CD4-positive, alpha-beta T cell treated with Interleukin-4 for 4 hours (primary cell): ENCODE results near the gene LGALSL.
"Not testable (repeated sequence)": the region's sequence is repeated elsewhere in the genome, so short reads cannot be mapped to it uniquely, and the experiment has no call there.

Experiments used
- DNase-seq: peaks from one replicate; pipeline ENCODE4 v3.0.0-alpha.2; 2020

Gene LGALSL

DNA sequence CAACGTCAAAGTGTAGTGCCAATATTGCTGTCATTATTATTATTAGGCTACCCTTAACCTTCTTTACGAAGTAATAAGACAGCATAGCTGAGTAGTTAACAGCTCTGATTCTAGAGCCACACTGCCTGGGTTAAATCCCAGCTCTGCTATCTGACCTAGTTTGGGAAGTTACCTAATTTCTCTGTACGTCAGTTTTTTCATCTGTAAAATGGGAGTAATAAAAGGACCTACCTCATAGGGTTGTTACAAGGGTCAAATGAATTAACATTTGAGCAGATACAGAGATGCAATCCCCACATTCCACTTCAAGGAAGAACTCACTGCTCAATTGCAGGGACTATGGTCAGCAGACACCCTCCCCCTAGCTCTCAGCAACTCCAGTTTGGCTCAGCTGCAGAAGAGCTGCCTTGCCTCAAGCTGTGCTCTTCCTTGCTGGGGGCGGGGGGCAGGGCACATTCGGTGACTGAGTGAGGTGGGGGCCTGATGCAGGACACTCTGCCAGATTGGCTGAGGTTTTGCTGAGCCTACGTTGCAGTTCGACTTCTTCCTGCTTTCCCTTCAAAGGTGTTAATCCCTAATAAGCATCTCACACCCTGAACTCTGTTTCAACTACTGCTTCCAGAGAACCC is 11.0 kb upstream of the LGALSL start:
- DNase-seq = no peak

DNA sequence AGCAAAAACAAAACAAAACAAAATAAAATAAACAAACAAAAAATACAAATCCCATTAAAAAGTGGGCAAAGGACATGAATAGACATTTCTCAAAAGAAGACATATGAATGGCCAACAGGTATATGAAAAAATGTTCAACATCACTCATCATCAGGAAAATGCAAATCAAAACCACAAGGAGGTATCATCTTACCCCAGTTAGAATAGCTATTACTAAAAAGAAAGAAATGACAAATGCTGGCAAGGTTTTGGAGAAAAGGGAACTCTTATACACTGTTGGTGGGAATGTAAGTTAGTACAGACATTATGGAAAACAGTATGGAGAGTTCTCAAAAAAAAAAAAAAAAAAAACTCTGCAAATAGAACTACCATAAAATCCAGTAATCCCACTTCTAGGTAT is 8.0 kb upstream of the LGALSL start:
- not testable (repeated sequence) for DNase-seq

- DNase-seq = no peak
Observed at GRCh38 chr2:64447317-64448040, 6.5 kb upstream of the LGALSL start.

GRCh38 chr2:64448041-64448426 is 5.9 kb upstream of the LGALSL start:
- DNase-seq = no peak

DNA sequence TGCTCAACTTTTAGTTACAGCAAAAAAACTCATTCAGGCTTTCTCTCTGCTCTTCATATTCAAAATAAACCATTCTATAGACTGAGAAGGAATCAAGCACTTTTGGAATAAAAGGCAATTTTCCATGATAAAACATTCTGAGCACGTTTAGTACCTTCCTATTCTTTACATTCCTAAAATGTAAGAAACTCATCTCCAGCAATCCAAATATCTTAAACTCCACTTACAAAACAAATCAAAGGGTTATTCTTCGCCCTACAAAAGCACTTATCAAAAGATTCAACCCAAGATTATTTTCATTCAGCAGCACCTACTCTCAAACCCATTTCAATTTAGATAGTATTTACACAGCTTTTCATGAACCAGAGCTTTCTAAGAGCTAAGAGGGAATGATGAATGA is 2.9 kb upstream of the LGALSL start:
- no peak for DNase-seq

DNA sequence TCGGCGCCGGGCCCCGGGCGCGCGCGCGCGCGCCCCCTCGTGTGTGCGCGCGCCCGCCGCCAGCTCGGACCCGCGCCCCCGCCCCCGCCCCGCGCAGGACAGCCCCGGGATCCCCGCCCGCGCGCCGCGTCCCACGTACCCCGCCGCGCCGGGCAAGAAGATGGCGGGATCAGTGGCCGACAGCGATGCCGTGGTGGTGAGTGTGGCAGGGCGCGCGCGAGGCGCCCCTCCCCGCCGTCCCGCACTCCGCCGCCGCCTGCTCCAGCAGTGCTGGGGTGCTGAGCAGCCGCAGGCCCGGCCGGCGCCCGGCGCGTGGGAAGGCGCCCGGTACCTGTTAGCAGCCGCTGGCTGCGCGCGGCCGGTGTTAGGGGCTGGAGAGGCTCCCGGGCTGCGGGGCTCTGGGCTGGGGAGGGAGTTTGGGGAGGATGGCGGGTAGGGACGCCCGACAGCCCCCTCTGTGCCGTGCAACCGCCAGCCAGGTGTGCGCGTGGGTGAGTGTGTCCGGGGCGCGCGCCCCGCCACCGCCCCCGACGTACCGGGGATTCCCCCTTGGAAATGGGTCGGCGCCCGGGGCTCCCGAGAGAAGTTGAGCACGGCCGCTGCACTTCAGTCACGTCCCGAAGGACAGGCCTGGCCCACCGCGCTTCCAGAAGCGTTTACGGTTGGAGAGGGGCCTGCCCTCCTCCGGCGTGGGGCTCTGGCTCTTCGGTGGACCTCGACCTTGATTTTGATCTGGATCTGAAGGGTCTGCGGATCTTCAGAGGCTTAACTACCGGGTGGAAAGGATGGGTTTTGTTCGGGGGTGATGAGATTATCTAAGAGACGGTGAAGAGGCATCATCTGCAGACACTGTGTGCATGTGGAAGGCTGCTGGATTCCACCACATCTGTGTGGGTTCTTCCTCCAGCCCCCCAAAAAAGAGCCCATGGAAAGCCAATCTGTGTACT is 697 bp downstream of the LGALSL start:
- DNase-seq = peak; percentile 24

- DNase-seq = no peak
Observed at GRCh38 chr2:64455545-64455944, 1.6 kb downstream of the LGALSL start.

DNA sequence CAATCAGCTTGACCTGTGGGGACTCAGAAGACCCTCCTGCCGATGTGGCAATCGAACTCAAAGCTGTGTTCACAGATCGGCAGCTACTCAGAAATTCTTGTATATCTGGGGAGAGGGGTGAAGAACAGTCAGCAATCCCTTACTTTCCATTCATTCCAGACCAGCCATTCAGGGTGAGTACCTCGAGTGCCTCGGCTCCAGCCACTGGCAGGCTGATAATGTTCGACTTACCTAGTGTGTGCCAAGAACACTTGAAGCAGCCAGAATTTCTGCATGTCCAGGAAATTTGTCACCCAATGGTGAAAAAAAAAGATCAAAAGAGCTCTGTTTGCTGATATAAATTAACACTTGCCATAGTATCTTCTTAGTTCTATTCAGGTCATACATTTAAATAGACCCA is 2.3 kb downstream of the LGALSL start:
- DNase-seq = no peak

GRCh38 chr2:64457524-64457923 is 3.6 kb downstream of the LGALSL start:
- no peak for DNase-seq

GRCh38 chr2:64459575-64459974 is 5.6 kb downstream of the LGALSL start:
- no peak for DNase-seq

DNA sequence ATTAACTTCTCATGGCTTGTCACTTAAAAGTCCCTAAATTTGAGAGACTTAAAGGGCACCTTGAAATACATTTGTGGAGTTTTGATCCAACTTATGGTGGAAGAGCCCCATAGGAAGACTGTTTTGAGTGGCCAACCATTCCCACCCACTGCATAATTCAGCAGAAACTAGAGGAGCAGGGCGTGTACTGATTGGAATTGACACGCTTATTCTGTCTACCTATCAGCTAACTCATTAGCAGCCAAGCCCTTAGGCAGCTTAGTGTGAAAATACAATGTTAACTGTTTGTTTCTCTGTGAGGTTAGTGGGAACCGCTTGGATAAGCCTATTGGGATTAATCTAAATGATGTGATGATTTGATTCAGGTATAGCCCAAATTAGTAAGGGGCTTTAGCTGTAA is 6.4 kb downstream of the LGALSL start:
- DNase-seq = no peak

DNA sequence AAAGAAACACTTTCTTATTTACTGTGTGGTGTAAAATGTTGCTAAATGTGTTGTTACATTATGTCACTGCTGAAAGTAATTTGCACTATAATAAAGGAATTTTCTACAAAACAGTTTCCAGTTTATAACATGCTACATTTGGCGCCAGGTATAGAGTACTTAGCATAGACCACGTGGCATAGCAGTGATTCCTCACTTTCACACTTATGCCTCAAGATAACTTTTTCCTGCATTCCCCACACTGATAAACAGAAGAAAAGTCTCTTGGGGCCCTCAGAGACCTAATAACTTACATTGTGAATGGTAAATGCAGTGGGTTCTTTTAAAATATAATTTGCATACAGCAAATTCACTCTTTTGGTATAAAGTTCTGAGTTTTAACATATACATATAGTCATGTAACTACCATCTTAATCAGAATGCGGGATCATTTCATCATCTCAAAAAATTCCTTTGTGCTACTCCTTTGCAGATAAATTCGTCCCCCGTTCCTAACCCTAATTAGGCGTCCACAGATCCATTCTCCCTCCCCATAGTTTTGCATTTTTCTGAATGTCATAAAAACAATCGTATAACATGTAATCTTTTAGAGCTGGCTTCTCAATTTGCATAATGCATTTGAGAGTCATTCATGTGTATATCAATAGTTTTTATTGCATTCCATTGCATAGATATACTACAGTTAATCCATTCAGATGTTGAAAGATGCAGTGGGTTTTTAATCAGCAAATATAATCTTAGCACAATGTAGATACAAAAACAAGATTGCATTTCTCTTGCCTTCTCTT is 7.5 kb downstream of the LGALSL start:
- DNase-seq = no peak

DNA sequence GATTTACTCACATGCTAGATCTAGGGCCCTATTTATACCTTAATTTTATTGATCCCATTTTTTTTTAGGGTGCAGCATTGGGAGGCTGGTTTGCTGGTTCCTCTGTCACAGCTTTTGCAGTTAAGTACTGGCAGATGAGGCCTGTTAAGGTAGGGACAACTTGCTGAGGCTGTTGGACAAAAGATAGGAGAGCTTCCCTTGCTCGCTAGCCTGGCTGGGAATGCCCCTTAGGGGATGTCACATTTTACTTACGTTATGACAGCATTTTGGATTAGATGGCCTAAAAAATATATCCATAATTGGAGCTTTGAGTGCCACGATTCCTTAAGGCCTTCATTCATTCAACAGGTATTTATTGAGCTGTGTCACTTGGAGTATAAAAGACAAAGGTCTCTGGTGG is 8.2 kb downstream of the LGALSL start:
- no peak for DNase-seq

- no peak for DNase-seq
Observed at GRCh38 chr2:64462940-64463700, 9.2 kb downstream of the LGALSL start.

- no peak for DNase-seq
Observed at GRCh38 chr2:64463781-64464180, 9.8 kb downstream of the LGALSL start.

DNA sequence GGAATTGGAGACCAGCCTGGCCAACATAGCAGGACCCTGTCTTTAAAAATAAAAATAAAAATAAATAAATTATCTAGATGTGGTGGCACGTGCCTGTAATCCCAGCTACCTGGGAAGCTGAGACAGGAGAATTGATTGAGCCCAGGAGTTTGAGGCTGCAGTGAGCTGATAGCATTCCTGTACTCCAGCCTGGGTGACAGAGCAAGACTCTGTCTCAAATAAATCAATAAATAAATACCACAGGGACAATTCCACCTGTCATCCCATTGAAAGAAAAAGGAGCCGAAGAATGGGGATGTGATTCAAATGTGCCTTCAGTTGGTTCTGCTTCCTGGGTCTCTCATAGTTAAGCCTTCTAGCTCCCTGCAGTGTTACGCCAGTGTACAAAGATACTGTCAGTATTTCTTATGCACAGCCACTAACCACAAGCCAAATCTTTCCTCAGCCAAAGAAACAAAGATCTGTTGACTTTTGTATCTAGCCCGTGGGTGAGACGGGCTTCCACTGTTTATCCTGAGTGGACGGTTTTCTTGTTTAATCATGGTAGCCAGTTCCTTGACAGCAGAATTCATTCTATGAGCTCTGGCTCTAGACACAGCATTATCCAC is 12.6 kb downstream of the LGALSL start:
- no peak for DNase-seq

GRCh38 chr2:64467096-64467843 is 13.3 kb downstream of the LGALSL start:
- DNase-seq = no peak

DNA sequence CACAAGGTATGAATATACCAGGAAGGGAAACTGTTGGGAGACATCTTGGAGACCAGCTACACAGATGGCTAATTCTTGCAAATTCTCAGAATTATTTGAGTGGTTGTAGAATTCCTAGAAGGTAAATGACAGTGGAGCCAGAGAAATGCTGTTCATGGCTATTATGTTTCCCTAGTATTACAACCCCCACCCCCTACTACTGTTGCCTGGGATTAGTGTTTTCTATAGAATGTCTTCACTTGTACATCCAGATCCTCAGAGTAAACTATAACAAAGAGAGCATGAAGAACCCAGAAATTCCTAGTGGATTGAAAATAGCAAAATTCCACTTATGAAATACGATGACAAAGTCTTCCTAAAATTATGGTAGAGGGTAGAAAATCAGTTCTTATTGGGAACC is 15.3 kb downstream of the LGALSL start:
- no peak for DNase-seq

GRCh38 chr2:64470071-64470470 is 16.1 kb downstream of the LGALSL start:
- no peak for DNase-seq

DNA sequence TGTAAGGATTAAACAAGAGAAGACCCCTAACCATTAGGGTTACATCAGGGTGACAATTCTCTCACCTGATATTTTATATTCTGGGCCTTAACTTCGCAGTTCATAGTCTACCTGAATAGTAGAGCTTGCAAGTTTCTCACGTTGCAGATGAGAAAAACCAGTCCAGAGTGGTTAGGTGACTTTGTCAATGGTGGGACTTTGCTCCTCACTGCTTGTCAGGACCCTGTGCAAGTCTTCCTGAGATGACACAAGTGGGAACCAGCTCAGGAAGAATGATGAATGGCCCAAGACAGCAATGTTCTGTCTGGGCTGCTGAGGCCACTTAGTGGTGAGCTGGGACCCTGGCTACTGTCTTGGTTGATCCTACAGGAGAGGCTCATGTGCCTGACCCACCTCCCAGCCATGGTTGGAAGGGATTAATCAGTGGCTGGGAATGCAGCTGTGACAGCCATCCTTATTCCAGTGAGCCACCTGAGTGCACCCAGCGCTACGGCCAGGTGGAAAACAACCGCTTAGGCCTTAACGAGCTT is 16.9 kb downstream of the LGALSL start:
- DNase-seq = no peak

DNA sequence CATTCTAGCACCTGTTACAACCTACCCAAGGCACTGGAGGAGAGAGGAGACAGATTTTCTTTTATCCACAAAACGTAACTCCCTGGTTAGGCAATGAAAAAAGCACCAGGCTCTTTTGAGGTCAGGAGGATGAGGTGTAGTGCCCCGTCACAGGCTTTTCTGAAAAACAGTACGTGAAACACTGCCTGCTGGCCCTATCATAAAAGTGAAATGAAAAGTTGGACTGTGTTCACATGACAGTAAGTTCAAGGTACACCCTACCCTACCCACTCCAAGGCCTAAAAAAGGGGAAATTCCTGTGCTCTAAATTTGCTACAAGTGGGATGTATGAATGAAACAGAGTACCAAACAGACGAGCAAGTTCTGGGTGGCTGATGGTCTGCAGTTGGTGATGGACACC is 17.6 kb downstream of the LGALSL start:
- no peak for DNase-seq
